GM19468 (cell line): ENCODE data around the gene ANO3.

Experiments used
- ATAC-seq: cut with Tn5 transposase; IDR thresholded peaks from one replicate; pipeline ENCODE4 v1.9.1; 2021; ENCODE audit warnings: mild to moderate bottlenecking, moderate library complexity, moderate number of reproducible peaks; ENCODE audit not compliant: unreplicated experiment; ENCODE audit errors: extremely low read depth

ANO3 gene

DNA sequence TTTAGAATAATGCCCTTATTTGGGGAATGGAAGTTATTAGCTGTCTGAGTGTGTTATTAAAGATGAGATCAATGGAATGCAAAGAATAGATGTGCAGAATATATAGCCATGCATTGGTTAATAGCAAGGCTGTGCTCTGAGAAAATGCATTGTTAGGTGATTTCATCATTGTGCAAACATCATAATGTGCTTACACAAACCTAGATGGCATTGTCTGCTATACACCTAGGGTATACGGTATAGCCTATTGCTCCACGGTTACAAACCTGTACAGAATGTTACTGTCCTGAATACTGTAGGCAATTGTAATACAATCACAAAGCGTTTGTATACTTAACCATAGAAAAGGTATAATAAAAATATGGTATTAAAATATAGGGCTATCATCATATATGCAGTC is 364.4 kb downstream of the ANO3 start:
- no peak for ATAC-seq

DNA sequence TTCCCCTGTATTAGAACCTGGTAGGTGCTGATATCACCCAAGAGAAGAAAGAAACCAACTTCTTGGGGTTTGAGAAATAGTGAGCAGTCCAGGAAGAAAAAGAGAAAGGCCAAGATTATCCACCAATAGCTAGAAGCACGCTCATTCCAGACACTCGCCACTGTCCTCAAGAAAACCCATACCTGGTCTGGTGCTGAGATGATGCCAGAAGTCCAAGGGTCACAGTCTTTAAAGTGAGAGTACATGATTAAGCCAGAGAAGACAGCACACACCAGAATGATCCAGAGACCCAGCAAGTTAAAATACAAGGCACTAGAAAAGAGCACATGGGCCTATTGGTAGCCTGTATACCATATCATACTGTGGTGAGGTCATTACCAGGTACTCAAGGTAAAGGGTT is 366.3 kb downstream of the ANO3 start:
- ATAC-seq, result no peak

- ATAC-seq, result no peak
Observed at GRCh38 chr11:26700574-26701235, 368.8 kb downstream of the ANO3 start.

- ATAC-seq, result no peak
Observed at GRCh38 chr11:26702406-26702805, 370.5 kb downstream of the ANO3 start.

DNA sequence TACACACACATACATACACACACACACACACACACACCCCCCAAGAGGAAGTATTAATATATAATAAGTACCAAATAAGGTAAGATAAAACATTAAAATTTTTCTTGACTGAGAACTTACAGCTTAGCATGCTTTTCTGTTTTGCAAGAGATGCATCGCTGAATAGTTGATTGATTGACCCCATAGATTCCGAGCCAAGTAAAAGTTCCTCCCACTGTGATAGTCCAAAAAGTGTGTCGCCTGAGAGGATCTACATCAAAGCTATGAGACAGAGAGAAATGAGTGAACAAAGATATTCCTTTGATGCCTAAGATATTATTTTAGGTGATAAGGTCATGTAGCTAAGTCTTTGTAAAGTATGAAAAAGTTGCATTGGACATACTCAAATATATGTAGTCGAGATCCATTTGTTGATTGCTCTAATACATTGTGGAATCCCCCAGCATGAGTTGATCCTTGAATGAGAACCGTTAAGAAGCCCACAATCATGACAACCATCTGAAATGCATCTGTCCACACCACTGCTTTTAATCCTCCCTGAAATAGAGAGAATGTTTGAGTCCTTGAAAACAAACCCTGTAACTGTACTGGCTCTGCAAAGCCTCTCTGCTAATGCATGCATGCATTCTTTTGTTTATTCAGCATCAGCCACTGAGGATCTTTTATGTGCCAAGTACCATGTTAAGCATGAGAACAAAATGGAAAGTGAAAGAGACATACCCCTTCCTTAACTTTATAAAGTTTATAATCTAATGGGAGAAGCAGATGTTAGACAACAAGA is 371.7 kb downstream of the ANO3 start:
- no peak for ATAC-seq

DNA sequence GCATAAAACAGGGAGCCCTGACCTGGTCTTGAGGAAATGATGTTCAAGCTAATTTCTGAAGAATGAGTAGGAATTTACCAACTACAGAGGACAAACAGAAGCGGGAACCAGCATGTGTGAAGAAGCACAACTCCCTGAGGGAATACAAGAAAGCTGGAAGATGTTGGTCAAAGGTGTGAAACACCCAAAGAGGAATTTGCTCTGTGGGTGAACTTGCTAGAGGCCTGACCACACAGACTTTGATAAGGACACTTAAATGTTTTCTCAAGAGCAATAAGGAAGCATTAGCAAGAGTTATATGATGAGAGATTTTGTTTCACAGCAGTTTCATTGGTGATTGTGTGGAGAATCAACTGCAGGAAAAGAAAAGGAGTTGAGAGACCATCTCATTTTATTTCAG is 372.3 kb downstream of the ANO3 start:
- no peak for ATAC-seq

DNA sequence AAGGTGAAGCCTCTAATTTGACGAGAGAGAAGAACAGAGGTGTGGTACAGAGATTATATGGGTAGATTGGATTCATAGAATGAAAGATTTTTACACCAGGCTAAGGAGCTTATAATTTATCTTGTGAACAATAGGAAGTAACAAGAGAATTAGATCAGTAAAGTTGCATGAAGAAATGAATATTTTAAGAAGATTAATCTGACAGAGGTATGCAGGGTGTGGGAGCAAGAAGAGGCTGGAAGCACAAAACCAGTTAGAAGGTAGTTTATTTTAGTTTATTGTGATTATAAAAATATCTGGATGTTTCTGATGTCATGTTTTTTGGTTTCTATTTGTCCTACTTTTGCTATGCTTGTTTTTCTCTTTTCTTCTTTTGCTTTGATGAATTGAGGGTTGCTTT is 374.3 kb downstream of the ANO3 start:
- no peak for ATAC-seq

DNA sequence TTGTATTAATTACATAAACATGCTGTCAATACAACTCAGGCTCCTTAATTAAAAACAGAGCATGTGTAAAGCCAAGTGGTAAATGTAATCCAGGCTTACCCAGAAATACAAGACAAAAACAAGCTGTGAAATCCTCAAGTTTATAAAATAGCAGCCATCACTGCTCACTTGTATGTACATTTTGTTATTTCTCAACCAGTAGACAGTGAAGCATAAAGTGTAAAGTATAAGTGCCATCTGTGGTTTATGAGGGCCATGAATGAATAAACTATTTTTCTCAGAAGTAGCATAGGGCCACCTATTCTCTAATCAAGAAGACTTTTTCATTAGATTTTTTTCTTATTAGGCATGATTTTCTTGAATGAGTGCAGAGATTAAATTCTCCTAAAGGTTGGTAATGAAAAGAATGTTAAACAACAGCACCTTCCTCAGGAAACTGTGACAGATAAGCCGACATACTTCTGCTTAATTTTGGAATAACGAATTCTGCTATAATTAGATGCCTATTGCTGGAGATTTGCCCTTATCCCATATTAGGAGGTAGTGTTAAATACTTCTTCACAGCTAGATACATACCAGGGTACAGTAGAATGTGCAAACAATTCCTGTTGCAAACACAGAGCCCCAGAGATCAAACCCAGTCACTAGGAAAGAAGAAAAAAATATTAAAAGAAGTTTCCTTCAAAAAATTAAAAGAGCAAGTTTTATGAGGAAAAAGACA is 377.0 kb downstream of the ANO3 start:
- ATAC-seq, result no peak

- no peak for ATAC-seq
Observed at GRCh38 chr11:26710489-26710888, 378.6 kb downstream of the ANO3 start.

DNA sequence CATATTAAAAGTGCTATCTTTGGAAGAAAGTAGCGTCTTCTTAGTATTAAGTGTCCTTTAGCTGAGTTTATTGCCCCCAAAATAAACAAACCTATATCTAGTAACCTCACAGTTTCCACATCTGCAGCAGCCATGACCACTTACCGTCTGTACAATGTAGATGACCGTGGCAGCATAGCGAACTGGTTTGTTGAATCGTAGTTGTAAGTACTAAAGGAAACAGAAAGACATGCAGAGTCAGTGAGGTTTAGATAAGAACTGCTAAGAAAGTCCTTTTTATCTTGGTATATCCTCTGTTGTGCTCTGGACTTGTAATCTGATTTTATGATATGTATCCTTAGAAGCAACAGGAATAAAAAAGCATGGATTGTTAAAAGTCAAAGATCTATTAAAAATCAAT is 380.6 kb downstream of the ANO3 start:
- no peak for ATAC-seq
